HT1080 (cell line): ENCODE data around the gene SDK1. TPM values are rescaled to one million over a fixed set of nuclear protein-coding genes. Genes with fewer than 3 reads are reported as not detected.

Experiments used
- DNase-seq: peaks from one replicate; pipeline ENCODE4 v3.0.0-alpha.2; 2015; ENCODE audit warnings: low read depth
- total RNA-seq: library from RNA; depleted of rRNA; stranded (reverse); fragments of >200 nt; shearing (Covaris generic); gene quantifications from 2 replicates; pipeline ENCODE4 v1.2.3, GENCODE V29; 2014

Gene SDK1
- total RNA-seq, 1 experiment from 2014 or later, result 1.2 TPM

DNA sequence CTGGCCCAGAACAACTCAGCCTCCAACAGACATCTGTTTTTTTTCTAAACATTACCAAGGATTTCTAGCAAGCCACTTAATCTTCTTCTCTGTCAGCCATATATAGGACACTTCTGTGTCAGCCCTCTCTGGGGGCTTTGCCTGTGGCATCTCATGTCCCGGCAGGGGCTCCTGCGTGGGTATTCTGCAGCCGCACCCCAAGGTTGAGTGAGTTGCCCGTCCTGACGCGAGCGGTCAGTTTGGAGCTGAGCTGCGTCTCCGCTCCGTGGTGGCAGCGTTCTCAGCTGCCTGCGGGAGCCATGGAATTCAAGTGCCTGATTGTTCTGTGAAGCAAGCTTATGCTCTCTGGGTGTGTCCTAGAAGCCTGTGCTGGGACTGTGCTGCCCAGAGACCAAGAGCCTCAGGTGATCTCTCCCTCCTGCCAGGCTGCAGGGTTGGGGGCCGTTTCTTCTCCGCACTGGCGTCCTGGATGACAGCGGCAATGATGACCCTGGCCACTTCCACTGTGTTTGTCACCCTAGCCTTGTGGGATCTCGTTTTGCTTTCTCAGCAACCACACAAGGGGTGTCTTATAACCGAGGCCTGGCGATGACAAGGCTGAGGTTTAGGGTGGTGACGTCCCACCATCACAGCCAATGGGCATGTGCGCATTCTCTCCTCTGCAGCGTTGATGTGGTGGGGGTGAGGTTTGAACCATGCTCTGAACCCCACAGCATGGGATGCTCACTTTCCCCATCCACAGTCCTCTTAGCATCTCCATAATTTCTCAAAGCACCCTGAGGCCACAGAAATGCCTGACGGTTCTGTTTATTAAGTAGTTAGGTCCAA lies 768.4 kb downstream of the SDK1 start:
- DNase-seq, result no peak

DNA sequence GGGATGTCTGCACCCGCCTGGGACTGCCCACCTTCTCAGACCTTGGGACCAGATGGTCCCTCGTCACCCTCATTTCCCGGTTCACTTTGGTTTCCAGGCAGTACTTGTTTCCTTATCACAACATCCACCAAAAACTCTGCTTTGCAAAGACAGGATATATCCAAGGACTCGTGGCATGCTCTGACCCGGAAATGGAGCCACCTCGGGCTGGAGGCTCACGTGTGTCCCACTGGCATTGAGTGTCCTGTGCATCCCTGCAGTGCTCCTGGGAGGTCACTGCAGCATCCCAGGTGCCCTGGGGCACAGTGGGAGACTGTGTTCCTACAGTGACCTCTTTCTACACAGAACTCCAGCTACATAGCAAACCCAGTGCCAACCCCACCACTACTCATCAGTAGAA lies 769.2 kb downstream of the SDK1 start:
- no peak for DNase-seq

GRCh38 chr7:4071370-4072058 lies 770.5 kb downstream of the SDK1 start:
- no peak for DNase-seq

GRCh38 chr7:4072161-4072925 lies 771.3 kb downstream of the SDK1 start:
- DNase-seq, result no peak

GRCh38 chr7:4073052-4073451 lies 772.0 kb downstream of the SDK1 start:
- DNase-seq, result no peak

DNA sequence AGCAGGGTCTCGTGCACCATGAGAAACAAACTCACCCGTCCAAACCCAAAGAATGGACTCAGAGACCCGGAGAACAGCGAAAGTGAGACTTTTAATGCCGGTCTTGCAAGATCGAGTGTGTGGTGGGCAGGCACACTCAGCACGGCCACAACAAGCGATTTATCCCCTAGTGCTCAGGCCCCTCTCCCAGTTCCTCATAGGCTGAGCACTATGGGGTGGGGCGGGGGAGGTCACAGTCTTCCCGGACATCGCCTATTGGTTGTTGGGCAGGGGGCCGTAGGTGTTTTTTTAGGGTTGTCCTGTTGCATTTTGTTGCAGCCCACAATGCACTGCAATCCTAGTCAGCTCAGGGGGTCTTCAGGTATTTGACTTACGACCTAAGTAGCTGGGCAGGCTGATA lies 772.7 kb downstream of the SDK1 start:
- DNase-seq, result no peak

GRCh38 chr7:4074407-4074806 lies 773.4 kb downstream of the SDK1 start:
- no peak for DNase-seq

DNA sequence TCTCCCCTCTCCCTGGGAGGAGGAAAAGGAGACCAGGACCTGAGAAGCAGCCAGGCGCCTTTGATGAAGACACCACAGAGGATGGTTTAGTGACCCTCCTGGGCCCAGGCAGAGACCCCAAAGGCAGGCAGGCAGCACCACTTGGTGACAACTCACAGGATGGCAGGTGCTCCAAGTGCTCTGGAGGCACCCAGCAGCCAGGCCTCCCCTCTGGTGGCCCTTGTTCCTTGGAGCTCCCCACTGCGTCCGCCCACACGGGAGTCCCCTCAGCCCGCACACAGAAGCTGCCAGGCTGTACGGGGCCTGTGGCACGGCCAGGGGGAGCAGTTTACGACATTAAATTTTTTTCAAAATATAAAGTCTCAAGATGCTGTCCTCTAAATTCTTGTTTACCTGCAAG lies 773.9 kb downstream of the SDK1 start:
- no peak for DNase-seq

DNA sequence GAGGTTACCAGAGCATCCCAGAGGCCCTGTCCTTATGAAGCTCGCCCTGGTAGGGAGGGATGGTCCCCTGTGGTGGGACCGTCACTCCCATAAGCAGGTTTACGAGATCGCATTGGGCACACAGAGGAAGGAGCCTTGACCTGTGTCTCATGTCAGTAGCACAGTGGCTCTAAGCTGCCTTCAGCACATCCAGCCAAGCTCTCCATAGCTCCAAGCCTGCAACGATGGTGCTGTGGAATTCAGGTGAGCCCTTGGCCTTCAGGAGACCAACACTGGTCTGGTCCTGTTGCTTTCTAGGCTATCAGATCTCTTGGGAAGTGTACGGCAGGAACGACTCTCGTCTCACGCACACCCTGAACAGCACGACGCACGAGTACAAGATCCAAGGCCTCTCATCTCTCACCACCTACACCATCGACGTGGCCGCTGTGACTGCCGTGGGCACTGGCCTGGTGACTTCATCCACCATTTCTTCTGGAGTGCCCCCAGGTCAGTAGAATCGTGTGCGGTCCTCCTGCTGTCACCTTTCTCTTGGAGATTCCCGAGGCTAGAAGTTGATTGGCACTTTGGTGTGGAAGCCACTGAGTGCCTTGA lies 775.7 kb downstream of the SDK1 start:
- DNase-seq, result no peak

GRCh38 chr7:4077980-4078379 lies 776.9 kb downstream of the SDK1 start:
- no peak for DNase-seq

- no peak for DNase-seq
Observed at GRCh38 chr7:4078580-4078979, 777.5 kb downstream of the SDK1 start.

DNA sequence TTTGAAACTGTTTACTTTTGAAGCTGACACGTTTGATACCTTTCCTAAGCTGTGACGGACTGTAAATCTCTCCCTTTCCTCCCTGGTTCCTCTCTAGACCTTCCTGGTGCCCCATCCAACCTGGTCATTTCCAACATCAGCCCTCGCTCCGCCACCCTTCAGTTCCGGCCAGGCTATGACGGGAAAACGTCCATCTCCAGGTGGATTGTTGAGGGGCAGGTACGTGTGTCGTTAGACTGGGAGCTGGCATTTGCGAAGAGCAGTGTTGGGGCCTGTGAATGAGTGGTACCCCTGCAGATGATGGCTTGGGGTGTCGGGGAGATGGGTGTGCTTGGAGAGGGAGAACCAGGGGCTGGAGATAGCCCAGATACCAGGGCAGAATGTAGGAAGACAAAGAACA lies 778.3 kb downstream of the SDK1 start:
- no peak for DNase-seq

- no peak for DNase-seq
Observed at GRCh38 chr7:4079956-4080355, 778.9 kb downstream of the SDK1 start.

GRCh38 chr7:4080954-4081353 lies 779.9 kb downstream of the SDK1 start:
- DNase-seq, result no peak

GRCh38 chr7:4083513-4083912 lies 782.5 kb downstream of the SDK1 start:
- no peak for DNase-seq

DNA sequence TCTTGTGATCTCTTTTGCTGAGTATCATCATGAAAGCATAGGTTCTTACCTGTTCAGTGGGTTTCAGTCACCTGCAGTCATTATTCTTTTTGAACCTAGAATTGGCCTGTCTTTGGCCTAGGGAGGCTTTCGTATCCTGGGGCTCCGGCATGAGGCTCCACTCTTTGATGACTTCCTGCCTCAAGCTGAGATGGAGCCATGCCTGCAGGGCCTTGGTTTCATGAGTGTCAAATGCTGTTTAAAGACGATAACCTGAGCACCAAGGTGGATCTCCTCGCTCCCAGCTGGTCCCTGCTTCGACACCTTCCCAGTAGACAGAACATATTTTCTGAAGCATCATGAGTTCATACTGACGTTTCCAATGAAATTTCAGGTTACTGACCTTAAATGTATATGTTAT lies 783.2 kb downstream of the SDK1 start:
- no peak for DNase-seq

GRCh38 chr7:4085937-4086691 lies 785.1 kb downstream of the SDK1 start:
- no peak for DNase-seq

DNA sequence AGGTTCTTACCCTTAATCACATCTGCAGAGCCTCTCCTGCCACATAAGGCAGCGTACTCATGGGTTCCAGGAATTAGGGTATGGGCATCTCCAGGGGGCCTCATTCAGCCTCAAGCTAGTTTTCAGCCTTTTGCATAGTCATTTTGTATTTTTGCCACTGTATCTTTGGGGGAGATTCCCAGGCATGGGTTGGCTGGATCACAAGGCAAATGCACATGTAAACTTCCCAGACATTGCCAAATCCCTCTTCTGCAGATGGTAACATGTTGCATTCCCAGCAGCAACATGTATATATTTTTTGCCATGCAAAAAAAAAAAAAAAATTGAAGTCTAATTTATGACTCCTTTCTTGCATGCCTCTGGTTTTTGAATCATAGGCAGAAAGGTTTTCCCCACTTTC lies 785.7 kb downstream of the SDK1 start:
- no peak for DNase-seq

GRCh38 chr7:4091767-4092166 lies 790.7 kb downstream of the SDK1 start:
- peak; percentile 59 for DNase-seq

DNA sequence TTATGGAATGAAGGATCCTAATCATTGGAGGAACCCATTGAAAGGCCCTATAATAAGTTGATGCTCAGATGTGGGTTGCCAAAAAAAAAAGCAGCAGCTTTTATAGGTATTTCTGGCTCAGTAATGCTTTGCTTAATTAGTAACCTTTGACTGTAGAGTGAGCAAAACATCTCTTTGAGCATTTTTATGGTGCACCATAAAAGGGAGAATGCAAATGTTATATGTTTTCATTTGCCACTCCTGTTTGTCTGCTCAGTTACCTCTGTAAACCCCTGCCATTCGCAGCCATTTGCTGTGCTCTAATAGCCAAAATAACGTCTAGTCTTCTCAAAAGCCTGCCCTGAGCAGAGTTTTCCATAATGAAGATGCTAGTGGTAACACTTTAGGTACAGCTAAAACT lies 792.0 kb downstream of the SDK1 start:
- no peak for DNase-seq

DNA sequence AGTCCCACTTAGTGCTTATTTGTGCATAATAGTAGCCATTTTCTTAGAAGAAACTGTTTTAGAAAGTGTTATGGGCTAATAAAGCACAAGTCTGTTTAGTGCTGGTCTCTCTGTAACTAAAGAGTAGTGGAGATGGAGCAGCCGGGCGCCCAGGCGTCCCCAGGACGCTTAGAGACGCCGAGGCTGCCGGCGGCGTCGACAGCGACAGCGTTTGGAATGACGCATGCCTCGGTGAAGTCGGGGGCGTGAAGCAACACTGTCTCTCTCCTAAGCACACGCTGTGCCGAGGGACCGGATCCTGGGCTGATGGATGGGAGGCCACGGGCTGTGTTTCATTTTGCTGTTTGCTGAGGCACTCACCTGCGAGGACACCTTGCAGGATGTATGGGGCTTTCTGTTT lies 792.4 kb downstream of the SDK1 start:
- no peak for DNase-seq
